ENCODE measurements around the gene UBR3.

DNA sequence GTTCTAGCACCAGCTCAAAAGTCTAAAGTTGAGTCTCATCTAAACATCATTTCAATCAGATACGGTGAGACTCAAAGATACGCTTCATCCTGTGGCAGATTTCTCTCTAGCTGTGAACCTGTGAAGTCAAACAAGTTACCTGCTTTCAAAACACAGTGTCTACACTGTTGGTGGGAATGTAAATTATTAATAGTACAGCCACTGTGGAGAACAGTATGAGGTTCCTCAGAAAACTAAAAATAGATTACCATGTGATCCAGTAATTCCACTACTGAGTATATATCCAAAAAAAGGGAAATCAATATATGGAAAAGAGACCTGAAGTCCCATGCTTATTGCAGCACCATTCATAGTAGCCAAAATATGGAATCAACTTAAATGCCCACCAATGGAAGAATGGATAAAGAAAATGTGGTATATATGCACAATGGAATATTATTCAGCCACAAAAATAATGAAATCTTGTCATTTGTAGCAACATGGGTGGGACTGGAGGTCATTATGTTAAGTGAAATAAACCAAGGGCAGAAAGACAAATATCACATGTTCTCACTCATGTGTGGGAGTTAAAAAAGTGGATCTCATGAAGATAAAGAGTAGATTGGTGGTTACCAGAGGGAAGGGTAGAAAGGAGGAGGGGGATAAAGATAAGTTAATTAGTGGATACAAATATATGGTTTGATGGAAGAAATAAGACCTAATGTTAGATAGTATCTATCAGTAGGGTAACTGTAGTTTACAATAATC lies 11.7 kb downstream of the UBR3 start:
- TF ChIP-seq, protein P1, sequence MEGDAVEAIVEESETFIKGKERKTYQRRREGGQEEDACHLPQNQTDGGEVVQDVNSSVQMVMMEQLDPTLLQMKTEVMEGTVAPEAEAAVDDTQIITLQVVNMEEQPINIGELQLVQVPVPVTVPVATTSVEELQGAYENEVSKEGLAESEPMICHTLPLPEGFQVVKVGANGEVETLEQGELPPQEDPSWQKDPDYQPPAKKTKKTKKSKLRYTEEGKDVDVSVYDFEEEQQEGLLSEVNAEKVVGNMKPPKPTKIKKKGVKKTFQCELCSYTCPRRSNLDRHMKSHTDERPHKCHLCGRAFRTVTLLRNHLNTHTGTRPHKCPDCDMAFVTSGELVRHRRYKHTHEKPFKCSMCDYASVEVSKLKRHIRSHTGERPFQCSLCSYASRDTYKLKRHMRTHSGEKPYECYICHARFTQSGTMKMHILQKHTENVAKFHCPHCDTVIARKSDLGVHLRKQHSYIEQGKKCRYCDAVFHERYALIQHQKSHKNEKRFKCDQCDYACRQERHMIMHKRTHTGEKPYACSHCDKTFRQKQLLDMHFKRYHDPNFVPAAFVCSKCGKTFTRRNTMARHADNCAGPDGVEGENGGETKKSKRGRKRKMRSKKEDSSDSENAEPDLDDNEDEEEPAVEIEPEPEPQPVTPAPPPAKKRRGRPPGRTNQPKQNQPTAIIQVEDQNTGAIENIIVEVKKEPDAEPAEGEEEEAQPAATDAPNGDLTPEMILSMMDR (IDR thresholded peaks at IDR 0.05): no peak
- no peak for TF ChIP-seq POLR2A (IDR thresholded peaks at IDR 0.05)

All from right lobe of liver (tissue), 4 donors.